NCI-H345 treated with DMSO at 0.1 percent for 48 hours (cell line): ENCODE measurements around the gene EXOC3.
A peak's percentile ranks its signal among the peaks of the same experiment; 100 is the strongest.

ENCODE experiments used
- DNase-seq: peaks from one replicate; lab custom pipeline; 2025; ENCODE audit not compliant: unreplicated experiment; lab: John Stamatoyannopoulos, UW

The EXOC3 gene

GRCh38 chr5:424301-425110 lies 18.5 kb upstream of the EXOC3 start:
- DNase-seq, result no peak

DNA sequence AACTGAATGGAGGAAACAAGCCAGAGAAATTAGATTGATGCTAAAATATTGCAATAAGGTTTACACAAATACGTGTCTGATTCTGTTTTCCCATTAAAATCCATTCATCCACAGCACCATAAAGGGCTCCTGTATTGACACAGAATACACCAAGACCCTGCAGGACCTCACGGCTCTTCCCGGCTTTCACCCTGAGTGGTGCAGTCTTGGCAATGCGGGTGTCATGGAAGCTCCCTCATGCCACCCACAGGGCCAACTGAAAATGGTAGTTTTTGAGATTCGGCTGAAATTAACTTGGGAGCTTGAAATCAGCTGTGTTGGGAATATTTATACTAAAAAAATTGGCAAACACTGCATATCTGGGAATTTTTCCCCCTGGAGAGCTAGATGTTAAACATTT lies 17.3 kb upstream of the EXOC3 start:
- DNase-seq, result no peak

GRCh38 chr5:426392-426976 lies 16.5 kb upstream of the EXOC3 start:
- no peak for DNase-seq

GRCh38 chr5:427415-428087 lies 15.4 kb upstream of the EXOC3 start:
- DNase-seq, result no peak

GRCh38 chr5:428219-428618 lies 14.8 kb upstream of the EXOC3 start:
- DNase-seq, result no peak

DNA sequence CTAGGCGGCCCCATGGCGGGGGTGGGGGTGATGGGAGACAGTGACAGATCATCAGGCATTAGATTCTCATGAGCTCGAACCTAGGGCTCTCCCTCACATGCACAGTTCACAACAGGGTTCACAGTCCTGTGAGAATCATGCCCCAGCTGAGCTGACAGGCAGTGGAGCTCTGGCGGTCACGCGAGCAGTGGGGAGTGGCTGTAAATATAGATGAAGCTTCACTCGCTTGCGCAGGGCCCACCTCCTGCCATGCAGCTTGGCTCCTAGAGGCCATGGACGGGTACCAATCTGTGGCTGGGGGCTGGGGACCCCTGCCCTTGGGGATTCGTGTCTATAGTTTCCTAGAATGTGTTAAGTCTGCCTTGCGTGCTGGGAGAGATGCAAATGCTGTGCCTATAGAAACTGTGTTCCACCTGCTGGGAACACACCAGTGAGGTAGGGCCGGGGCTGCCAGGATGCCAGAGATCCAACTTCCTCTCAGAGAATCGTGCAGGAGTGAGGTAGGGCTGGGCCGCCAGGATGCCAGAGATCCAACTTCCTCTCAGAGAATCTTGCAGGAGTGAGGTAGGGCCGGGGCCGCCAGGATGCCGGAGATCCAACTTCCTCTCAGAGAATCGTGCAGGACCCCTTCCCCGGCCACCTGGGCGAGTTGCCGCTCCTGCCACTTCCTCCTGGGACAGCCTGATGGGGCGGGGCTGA lies 14.1 kb upstream of the EXOC3 start:
- no peak for DNase-seq

DNA sequence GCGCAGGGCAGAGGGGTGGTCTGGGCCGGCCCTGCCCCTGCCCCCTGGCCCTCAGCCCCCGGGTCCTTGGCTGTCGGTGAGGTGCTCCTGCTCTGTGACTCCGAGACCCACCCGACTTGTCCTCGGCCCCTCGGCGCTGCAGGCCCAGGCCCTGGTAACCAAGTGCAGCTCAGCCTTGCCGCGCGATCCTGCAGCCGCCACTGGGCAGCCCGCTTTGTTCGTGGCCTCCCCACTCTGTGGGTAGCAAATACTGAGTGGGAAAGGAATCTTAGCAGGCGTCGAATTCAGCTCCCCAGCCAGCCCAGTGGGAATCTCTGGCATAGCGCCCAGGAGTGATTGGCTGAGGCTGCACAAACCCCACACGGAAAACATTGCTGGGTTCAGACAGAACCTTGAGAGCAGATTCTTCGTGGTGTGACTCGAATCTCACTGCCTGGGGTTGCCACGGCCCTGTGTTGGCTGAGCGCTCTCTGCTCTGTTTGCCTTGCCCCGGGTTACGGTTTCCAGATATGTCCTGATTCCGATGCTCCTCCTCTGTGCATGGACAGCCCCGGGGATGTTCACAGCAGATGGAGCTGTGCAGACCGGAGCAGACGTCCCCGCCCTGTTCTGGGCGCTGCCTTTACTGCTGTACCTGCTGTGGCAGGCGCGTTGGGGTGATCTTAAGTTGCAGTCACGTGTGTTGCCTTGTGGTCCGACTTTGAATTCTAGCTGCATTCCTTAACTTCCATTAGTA lies 13.4 kb upstream of the EXOC3 start:
- DNase-seq, result no peak

- no peak for DNase-seq
These were observed 12.6 kb upstream of the EXOC3 start for GRCh38 chr5:430214-430925.

DNA sequence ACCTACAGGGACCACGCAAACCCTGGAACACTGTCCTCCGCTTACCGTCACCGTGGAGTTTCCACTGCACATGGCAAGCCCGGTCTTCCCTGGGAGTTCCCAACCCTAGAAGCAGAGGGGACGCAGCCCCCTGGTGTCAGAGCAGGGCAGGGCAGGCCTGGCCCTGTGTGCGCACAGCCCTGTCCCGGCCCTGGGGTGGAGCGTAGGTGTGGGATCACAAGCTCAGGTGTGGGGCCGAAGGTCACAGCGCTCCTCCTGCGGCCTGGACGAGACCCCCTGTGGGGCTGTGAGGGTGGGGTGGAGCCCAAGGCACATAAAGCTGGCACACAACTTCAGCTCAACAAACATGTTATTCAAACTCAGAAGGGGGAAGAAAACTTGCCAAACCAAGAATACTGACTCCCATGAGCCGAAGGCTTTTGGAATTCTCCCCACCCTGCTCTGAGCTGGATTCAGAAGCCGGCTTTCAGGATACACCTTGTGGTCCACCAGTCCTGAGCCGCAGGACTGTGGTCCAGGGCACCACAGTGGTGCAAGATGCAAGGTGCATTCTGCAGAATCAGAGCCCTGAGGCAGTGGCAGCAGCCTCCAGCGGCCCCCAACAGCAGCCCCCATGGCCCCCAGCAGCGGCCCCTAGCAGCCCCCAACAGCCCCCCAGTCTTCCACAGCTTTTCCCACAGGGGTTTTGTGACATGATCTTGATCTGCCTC lies 11.8 kb upstream of the EXOC3 start:
- DNase-seq, result peak; percentile 21

- DNase-seq, result no peak
These were observed 11.3 kb upstream of the EXOC3 start for GRCh38 chr5:431711-432050.

DNA sequence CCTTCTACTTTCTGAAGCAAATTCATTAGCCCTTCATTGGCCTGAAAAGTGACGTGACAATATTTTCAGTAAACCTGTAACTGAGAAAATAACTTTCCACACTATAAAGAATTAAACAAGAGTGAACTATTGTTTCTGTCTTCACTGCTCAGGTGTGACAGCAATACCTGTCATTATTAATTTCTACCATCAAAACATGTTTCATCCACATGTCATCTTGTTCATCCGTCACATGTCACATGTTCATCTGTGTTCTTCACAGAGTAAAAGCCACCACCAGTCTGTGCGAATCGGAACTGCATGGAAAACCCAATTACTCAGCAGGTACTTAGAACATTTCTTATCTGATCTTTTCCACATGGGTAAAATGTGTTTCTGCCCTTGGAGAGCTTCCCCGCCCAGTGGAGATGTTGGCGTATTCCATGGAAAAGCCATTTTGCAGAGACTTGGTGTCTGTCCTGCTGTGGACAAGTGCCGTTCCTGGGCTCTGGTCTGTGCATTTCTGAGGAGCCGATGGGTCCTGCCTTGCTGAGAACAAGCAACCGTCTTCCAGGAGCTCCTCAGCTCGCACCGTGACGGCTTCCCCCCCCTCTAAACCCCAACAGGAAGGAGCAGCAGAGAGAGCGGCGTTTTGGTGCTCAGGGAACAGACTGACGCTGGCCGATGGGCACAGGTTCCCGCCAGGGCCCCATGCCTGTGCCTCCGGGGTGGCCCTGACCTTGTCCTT lies 10.6 kb upstream of the EXOC3 start:
- DNase-seq, result no peak

GRCh38 chr5:432928-433791 lies 9.8 kb upstream of the EXOC3 start:
- no peak for DNase-seq

DNA sequence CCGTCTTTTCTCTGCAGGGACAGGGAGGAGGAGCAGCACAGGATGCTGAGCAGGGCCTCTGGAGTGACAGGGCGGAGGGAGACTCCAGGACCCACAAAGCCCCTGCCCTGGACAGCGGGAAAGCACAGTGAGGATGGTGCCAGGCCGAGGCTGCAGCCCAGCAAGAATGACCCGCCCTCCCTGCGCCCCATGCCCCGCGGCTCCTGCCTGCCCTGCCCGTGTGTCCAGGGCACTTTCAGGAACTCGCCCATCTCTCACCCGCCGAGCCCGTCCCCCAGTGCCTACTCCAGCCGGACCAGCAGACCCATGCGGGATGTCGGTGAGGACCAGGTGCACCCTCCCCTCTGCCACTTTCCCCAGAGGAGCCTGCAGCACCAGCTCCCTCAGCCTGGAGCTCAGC lies 9.1 kb upstream of the EXOC3 start:
- DNase-seq, result no peak

GRCh38 chr5:434443-435146 lies 8.4 kb upstream of the EXOC3 start:
- no peak for DNase-seq

- DNase-seq, result no peak
These were observed 7.7 kb upstream of the EXOC3 start for GRCh38 chr5:435156-435790.

DNA sequence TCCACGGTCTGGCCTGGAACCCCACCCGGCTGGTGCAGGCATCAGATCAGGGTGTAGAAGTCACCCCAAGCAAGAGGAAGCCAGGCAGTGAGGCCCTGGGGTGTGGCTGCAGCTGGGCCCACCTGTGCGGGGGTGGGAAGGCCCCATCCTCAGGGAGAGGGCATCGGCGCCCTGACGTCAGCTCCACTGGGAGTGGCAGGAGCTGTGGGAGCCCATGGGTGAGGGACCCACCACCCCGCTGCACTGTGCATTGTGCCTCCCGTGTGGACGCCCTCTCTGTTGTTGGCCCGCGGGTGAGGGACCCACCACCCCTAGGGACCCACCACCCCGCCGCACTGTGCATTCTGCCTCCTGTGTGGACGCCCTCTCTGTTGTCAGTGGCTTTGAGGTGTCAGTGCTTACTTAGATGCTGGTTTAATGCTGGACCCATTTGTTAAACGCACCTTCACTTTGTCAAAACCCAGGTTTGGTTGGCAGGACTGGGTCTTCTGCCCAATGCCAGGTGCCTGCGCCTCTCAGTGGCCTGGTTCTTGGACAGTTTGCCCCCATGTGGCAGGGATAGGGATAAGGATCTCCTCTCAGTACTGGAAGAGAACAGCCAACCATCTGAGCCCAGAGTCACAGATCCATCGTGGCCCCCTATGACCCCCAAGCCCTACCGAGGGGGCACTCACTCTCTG lies 6.9 kb upstream of the EXOC3 start:
- no peak for DNase-seq

DNA sequence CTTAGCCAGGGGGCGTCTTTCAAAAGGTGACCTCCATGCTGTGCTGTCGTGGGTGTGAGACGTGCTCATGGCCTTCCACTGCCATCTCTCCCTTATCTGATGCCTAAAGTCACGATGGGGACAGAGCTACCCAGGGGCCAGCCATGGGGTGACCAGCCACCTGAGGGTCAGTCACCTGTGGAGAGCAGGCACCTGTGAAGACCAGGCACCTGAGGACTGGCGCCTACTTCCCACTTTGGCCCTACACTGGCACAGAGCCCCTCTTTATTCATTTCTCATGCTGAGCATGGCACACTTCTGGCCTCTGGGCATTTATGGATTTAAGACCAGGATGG lies 6.4 kb upstream of the EXOC3 start:
- no peak for DNase-seq
